ENCODE measurements around the gene BABAM1.

BABAM1 gene

GRCh38 chr19:17324357-17325114 lies 57.3 kb downstream of the BABAM1 start:
- no peak for DNase-seq (ENCODE audit: low read depth)

GRCh38 chr19:17325133-17325532 lies 57.9 kb downstream of the BABAM1 start:
- DNase-seq (ENCODE audit: low read depth) = no peak

- DNase-seq (ENCODE audit: low read depth) = no peak
Measured at GRCh38 chr19:17325881-17326594, 58.8 kb downstream of the BABAM1 start.

- DNase-seq (ENCODE audit: low read depth) = no peak
Measured at GRCh38 chr19:17326595-17326966, 59.3 kb downstream of the BABAM1 start.

- DNase-seq (ENCODE audit: low read depth) = no peak
Measured at GRCh38 chr19:17327068-17327653, 59.9 kb downstream of the BABAM1 start.

GRCh38 chr19:17327654-17328516 lies 60.6 kb downstream of the BABAM1 start:
- DNase-seq (ENCODE audit: low read depth) = peak; percentile 43
